UCSD-AML1 (cell line): ENCODE data around the gene KMT2B.

Source experiments
- DNase-seq: peaks from one replicate; lab custom pipeline; 2025; ENCODE audit not compliant: unreplicated experiment; lab: John Stamatoyannopoulos, UW

The KMT2B gene

GRCh38 chr19:35725216-35725861, 7.5 kb downstream of the KMT2B start:
- no peak for DNase-seq

- DNase-seq, result no peak
These were observed 9.5 kb downstream of the KMT2B start for GRCh38 chr19:35727053-35727955.

GRCh38 chr19:35727956-35728706, 10.3 kb downstream of the KMT2B start:
- no peak for DNase-seq

- DNase-seq, result no peak
These were observed 11.2 kb downstream of the KMT2B start for GRCh38 chr19:35729021-35729420.

GRCh38 chr19:35729763-35730162, 12.0 kb downstream of the KMT2B start:
- no peak for DNase-seq

- no peak for DNase-seq
These were observed 12.5 kb downstream of the KMT2B start for GRCh38 chr19:35730326-35730725.

GRCh38 chr19:35731353-35731752, 13.6 kb downstream of the KMT2B start:
- no peak for DNase-seq

GRCh38 chr19:35731779-35732405, 14.1 kb downstream of the KMT2B start:
- DNase-seq, result no peak

GRCh38 chr19:35732540-35733179, 14.9 kb downstream of the KMT2B start:
- no peak for DNase-seq

GRCh38 chr19:35733180-35734125, 15.7 kb downstream of the KMT2B start:
- no peak for DNase-seq

GRCh38 chr19:35734273-35734672, 16.5 kb downstream of the KMT2B start:
- DNase-seq, result no peak

- no peak for DNase-seq
These were observed 17.1 kb downstream of the KMT2B start for GRCh38 chr19:35734889-35735288.

- DNase-seq, result no peak
These were observed 19.4 kb downstream of the KMT2B start for GRCh38 chr19:35736913-35737886.

- no peak for DNase-seq
These were observed 20.5 kb downstream of the KMT2B start for GRCh38 chr19:35738021-35738886.

- DNase-seq, result no peak
These were observed 21.1 kb downstream of the KMT2B start for GRCh38 chr19:35738887-35739229.

- no peak for DNase-seq
These were observed 21.7 kb downstream of the KMT2B start for GRCh38 chr19:35739275-35740107.

- no peak for DNase-seq
These were observed 22.3 kb downstream of the KMT2B start for GRCh38 chr19:35740108-35740422.
